HepG2 (cell line): Measurements from ENCODE around the gene BBLN. TPM values are rescaled to one million over a fixed set of nuclear protein-coding genes. Genes with fewer than 3 reads are reported as not detected.

Experiments used
- HNRNPLL ChIP-seq: fragments of 200-400 bp; formaldehyde crosslinking; IDR thresholded peaks from 2 replicates; pipeline ENCODE4 v1.6.1; 2017; ENCODE audit warnings: mild to moderate bottlenecking, low read depth, low read length; ENCODE audit not compliant: poor library complexity, severe bottlenecking
- KDM3A ChIP-seq: IDR thresholded peaks from 2 replicates; pipeline ENCODE4 v1.6.1; 2018; ENCODE audit warnings: low read depth, missing compliant biosample characterization
- KDM5B ChIP-seq: sonication (generic); formaldehyde crosslinking; IDR thresholded peaks from 2 replicates; pipeline ENCODE4 v1.4.0; 2020; ENCODE audit warnings: missing genetic modification reagents, mild to moderate bottlenecking, borderline replicate concordance
- RORA ChIP-seq: sonication (generic); formaldehyde crosslinking; IDR thresholded peaks from 2 replicates; pipeline ENCODE4 v1.5.0; 2020; ENCODE audit warnings: mild to moderate bottlenecking, missing genetic modification reagents, moderate library complexity
- SMAD9 ChIP-seq: sonication (generic); formaldehyde crosslinking; IDR thresholded peaks from 2 replicates; pipeline ENCODE4 v1.5.1; 2020; ENCODE audit warnings: mild to moderate bottlenecking, missing genetic modification reagents
- SYNCRIP ChIP-seq: fragments of 200-400 bp; formaldehyde crosslinking; IDR thresholded peaks from 2 replicates; pipeline ENCODE4 v1.6.1; 2018; ENCODE audit warnings: mild to moderate bottlenecking, low read depth, low read length; ENCODE audit not compliant: insufficient read depth
- ZFP36L2 ChIP-seq: sonication (generic); formaldehyde crosslinking; IDR thresholded peaks from 2 replicates; pipeline ENCODE4 v1.4.0; 2020; ENCODE audit warnings: missing genetic modification reagents
- ZMAT3 ChIP-seq: sonication (generic); formaldehyde crosslinking; conservative IDR thresholded peaks from 2 replicates; pipeline ENCODE4 v1.7.0; 2021; ENCODE audit warnings: missing genetic modification reagents
- ZNF251 ChIP-seq: sonication (generic); formaldehyde crosslinking; IDR thresholded peaks from 2 replicates; pipeline ENCODE4 v1.9.0; 2021; ENCODE audit warnings: mild to moderate bottlenecking, missing genetic modification reagents
- ZNF441 ChIP-seq: sonication (generic); formaldehyde crosslinking; IDR thresholded peaks from 2 replicates; pipeline ENCODE4 v1.7.0; 2021; ENCODE audit warnings: missing genetic modification reagents, borderline replicate concordance
- ZNF513 ChIP-seq: sonication (generic); formaldehyde crosslinking; conservative IDR thresholded peaks from 2 replicates; pipeline ENCODE4 v1.5.0; 2020; ENCODE audit warnings: missing genetic modification reagents
- ZNF776 ChIP-seq: sonication (generic); formaldehyde crosslinking; IDR thresholded peaks from 2 replicates; pipeline ENCODE4 v1.4.0; 2020; ENCODE audit warnings: mild to moderate bottlenecking, missing genetic modification reagents
- polyA plus RNA-seq, 8 experiments: library from polyadenylated mRNA; depleted of rRNA in 3 of 8; stranded (reverse) in 7 of 8; unstranded in 1 of 8; fragments of >200 nt; fragmentation: Illumina TruSeq in 4 of 8; extraction: Trizol in 4 of 8; gene quantifications; 2 replicates each; pipeline versions ENCODE4 v1.2.1 to v1.2.3, GENCODE V29; 2011 to 2016; ENCODE audit warnings: low read depth in 4 of 8, missing spikeins in 1 of 8, mixed read lengths in 1 of 8; ENCODE audit not compliant: insufficient read depth in 1 of 8
- total RNA-seq, 5 experiments: library from RNA; depleted of rRNA; stranded (reverse); fragments of >200 nt; fragmentation: Illumina TruSeq; extraction: Trizol; gene quantifications; 2 replicates each; pipeline ENCODE4 v1.2.3, GENCODE V29; 2016; ENCODE audit warnings: low read depth in 1 of 5
- TF ChIP-seq, protein P1 (sequence below): sonication (generic); formaldehyde crosslinking; IDR thresholded peaks from 2 replicates; pipeline ENCODE4 v1.5.0; 2020; ENCODE audit warnings: mild to moderate bottlenecking, missing genetic modification reagents, borderline replicate concordance
- TF ChIP-seq, protein P2 (sequence below): fragments of 450-650 bp; IDR thresholded peaks from 2 replicates; pipeline ENCODE4 v1.6.1; 2016
- TF ChIP-seq, protein P3 (sequence below): sonication (generic); formaldehyde crosslinking; IDR thresholded peaks from 2 replicates; pipeline ENCODE4 v1.4.0; 2020; ENCODE audit warnings: mild to moderate bottlenecking, missing genetic modification reagents

Gene BBLN
- total and polyA plus RNA-seq, 2 of the 13 experiments (the other 11 are each of a cell fraction or from before 2014, with no cell fraction given): 27.6 to 33.1 TPM

GRCh38 chr9:128203024-128203706, 43.1 kb downstream of the BBLN start, which contains the start of gene DNM1 (continued):
- TF ChIP-seq ZNF251 (CRISPR knock-in tag): no peak
- TF ChIP-seq, protein P1, sequence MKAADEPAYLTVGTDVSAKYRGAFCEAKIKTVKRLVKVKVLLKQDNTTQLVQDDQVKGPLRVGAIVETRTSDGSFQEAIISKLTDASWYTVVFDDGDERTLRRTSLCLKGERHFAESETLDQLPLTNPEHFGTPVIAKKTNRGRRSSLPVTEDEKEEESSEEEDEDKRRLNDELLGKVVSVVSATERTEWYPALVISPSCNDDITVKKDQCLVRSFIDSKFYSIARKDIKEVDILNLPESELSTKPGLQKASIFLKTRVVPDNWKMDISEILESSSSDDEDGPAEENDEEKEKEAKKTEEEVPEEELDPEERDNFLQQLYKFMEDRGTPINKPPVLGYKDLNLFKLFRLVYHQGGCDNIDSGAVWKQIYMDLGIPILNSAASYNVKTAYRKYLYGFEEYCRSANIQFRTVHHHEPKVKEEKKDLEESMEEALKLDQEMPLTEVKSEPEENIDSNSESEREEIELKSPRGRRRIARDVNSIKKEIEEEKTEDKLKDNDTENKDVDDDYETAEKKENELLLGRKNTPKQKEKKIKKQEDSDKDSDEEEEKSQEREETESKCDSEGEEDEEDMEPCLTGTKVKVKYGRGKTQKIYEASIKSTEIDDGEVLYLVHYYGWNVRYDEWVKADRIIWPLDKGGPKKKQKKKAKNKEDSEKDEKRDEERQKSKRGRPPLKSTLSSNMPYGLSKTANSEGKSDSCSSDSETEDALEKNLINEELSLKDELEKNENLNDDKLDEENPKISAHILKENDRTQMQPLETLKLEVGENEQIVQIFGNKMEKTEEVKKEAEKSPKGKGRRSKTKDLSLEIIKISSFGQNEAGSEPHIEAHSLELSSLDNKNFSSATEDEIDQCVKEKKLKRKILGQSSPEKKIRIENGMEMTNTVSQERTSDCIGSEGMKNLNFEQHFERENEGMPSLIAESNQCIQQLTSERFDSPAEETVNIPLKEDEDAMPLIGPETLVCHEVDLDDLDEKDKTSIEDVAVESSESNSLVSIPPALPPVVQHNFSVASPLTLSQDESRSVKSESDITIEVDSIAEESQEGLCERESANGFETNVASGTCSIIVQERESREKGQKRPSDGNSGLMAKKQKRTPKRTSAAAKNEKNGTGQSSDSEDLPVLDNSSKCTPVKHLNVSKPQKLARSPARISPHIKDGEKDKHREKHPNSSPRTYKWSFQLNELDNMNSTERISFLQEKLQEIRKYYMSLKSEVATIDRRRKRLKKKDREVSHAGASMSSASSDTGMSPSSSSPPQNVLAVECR (CRISPR knock-in tag): no peak; the same call in 1 of the 2 replicates
- no peak for TF ChIP-seq KDM5B (CRISPR knock-in tag)
- no peak for TF ChIP-seq RORA (CRISPR knock-in tag)
- no peak for TF ChIP-seq KDM3A
- TF ChIP-seq, protein P2, sequence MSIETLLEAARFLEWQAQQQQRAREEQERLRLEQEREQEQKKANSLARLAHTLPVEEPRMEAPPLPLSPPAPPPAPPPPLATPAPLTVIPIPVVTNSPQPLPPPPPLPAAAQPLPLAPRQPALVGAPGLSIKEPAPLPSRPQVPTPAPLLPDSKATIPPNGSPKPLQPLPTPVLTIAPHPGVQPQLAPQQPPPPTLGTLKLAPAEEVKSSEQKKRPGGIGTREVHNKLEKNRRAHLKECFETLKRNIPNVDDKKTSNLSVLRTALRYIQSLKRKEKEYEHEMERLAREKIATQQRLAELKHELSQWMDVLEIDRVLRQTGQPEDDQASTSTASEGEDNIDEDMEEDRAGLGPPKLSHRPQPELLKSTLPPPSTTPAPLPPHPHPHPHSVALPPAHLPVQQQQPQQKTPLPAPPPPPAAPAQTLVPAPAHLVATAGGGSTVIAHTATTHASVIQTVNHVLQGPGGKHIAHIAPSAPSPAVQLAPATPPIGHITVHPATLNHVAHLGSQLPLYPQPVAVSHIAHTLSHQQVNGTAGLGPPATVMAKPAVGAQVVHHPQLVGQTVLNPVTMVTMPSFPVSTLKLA: no peak
- no peak for TF ChIP-seq SYNCRIP
- peak; percentile 67; the same call in 1 of the 2 replicates for TF ChIP-seq ZNF441 (CRISPR knock-in tag)
- TF ChIP-seq SMAD9 (CRISPR knock-in tag): no peak
- TF ChIP-seq ZMAT3 (CRISPR knock-in tag): 0 out of 2 replicates have a peak, but pooled peaks have one; percentile 35
- TF ChIP-seq, protein P3, sequence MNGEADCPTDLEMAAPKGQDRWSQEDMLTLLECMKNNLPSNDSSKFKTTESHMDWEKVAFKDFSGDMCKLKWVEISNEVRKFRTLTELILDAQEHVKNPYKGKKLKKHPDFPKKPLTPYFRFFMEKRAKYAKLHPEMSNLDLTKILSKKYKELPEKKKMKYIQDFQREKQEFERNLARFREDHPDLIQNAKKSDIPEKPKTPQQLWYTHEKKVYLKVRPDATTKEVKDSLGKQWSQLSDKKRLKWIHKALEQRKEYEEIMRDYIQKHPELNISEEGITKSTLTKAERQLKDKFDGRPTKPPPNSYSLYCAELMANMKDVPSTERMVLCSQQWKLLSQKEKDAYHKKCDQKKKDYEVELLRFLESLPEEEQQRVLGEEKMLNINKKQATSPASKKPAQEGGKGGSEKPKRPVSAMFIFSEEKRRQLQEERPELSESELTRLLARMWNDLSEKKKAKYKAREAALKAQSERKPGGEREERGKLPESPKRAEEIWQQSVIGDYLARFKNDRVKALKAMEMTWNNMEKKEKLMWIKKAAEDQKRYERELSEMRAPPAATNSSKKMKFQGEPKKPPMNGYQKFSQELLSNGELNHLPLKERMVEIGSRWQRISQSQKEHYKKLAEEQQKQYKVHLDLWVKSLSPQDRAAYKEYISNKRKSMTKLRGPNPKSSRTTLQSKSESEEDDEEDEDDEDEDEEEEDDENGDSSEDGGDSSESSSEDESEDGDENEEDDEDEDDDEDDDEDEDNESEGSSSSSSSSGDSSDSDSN (CRISPR knock-in tag): peak; percentile 57; the same call in 1 of the 2 replicates
- TF ChIP-seq ZNF513 (CRISPR knock-in tag): no peak
- peak; percentile 53 for TF ChIP-seq HNRNPLL
- no peak for TF ChIP-seq ZNF776 (CRISPR knock-in tag)
- no peak for TF ChIP-seq ZFP36L2 (CRISPR knock-in tag)
